Measurements from ENCODE around the gene PLPPR1.

- TF ChIP-seq CTCF (conservative IDR thresholded peaks at IDR 0.05) = no peak
- TF ChIP-seq ZFX (IDR thresholded peaks at IDR 0.05) = no peak
Observed at GRCh38 chr9:101362450-101362849, 333.9 kb downstream of the PLPPR1 start.
